Measurements from ENCODE around the gene ZAP70.

GRCh38 chr2:97706112-97706511 is 7.3 kb upstream of the ZAP70 start:
- TF ChIP-seq, protein P1, sequence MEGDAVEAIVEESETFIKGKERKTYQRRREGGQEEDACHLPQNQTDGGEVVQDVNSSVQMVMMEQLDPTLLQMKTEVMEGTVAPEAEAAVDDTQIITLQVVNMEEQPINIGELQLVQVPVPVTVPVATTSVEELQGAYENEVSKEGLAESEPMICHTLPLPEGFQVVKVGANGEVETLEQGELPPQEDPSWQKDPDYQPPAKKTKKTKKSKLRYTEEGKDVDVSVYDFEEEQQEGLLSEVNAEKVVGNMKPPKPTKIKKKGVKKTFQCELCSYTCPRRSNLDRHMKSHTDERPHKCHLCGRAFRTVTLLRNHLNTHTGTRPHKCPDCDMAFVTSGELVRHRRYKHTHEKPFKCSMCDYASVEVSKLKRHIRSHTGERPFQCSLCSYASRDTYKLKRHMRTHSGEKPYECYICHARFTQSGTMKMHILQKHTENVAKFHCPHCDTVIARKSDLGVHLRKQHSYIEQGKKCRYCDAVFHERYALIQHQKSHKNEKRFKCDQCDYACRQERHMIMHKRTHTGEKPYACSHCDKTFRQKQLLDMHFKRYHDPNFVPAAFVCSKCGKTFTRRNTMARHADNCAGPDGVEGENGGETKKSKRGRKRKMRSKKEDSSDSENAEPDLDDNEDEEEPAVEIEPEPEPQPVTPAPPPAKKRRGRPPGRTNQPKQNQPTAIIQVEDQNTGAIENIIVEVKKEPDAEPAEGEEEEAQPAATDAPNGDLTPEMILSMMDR (IDR thresholded peaks at IDR 0.05; ENCODE audit: low read depth, low read length, poor library complexity, severe bottlenecking) = no peak
- no peak for TF ChIP-seq EZH2phosphoT487 (IDR thresholded peaks at IDR 0.05; ENCODE audit: borderline replicate concordance, low read length)

Measured in DOHH2 (cell line).